GM19025 (cell line): ENCODE measurements around the gene CTR9.

ENCODE experiments used
- ATAC-seq: cut with Tn5 transposase; IDR thresholded peaks from one replicate; pipeline ENCODE4 v1.9.1; 2021; ENCODE audit warnings: mild to moderate bottlenecking, low read depth, moderate library complexity; ENCODE audit not compliant: unreplicated experiment

The CTR9 gene

GRCh38 chr11:10750838-10751580, at the start of gene CTR9:
TSS of gene CTR9 (plus strand) at chr11:10751246. CDS start at chr11:10751413, 167 bp downstream.
- ATAC-seq, result peak; percentile 88

- no peak for ATAC-seq
These were observed 49.1 kb upstream of the CTR9 start for GRCh38 chr11:10701982-10702381.

- no peak for ATAC-seq
These were observed 42.9 kb upstream of the CTR9 start for GRCh38 chr11:10708131-10708530.

- no peak for ATAC-seq
These were observed 41.6 kb upstream of the CTR9 start for GRCh38 chr11:10709299-10710086.

- no peak for ATAC-seq
These were observed 35.5 kb upstream of the CTR9 start for GRCh38 chr11:10715571-10715970.

- no peak for ATAC-seq
These were observed 34.9 kb upstream of the CTR9 start for GRCh38 chr11:10716122-10716521.

GRCh38 chr11:10716543-10717259, 34.3 kb upstream of the CTR9 start:
- ATAC-seq, result no peak

- ATAC-seq, result no peak
These were observed 31.4 kb upstream of the CTR9 start for GRCh38 chr11:10719616-10720015.

- ATAC-seq, result no peak
These were observed 30.1 kb upstream of the CTR9 start for GRCh38 chr11:10720881-10721376.

GRCh38 chr11:10722307-10722706, 28.7 kb upstream of the CTR9 start:
- ATAC-seq, result no peak

- no peak for ATAC-seq
These were observed 25.7 kb upstream of the CTR9 start for GRCh38 chr11:10725114-10725906.

- ATAC-seq, result no peak
These were observed 25.2 kb upstream of the CTR9 start for GRCh38 chr11:10725907-10726253.

- no peak for ATAC-seq
These were observed 23.7 kb upstream of the CTR9 start for GRCh38 chr11:10727146-10727851.

GRCh38 chr11:10728154-10728553, 22.9 kb upstream of the CTR9 start:
- no peak for ATAC-seq

GRCh38 chr11:10728789-10729472, 22.1 kb upstream of the CTR9 start:
- no peak for ATAC-seq

GRCh38 chr11:10730151-10730550, 20.9 kb upstream of the CTR9 start:
- ATAC-seq, result no peak

GRCh38 chr11:10731064-10731680, 19.9 kb upstream of the CTR9 start:
- ATAC-seq, result no peak
